Left renal cortex interstitium (tissue), 4 donors: ENCODE data around the gene SENP3. TPM values are rescaled to one million over a fixed set of nuclear protein-coding genes. Genes with fewer than 3 reads are reported as not detected.
A peak's percentile ranks its signal among the peaks of the same experiment; 100 is the strongest.

Experiments used
- DNase-seq, 4 donors: peaks; one replicate each; pipeline ENCODE4 v3.0.0-alpha.2; 2013; ENCODE audit warnings: low read depth in 4 of 4, low spot score in 2 of 4, missing footprints in 1 of 4
- polyA plus RNA-seq, 4 donors: library from polyadenylated mRNA; unstranded; fragments of 120-200 nt; gene quantifications; one replicate each; pipeline ENCODE4 v1.2.1, GENCODE V29; 2013; ENCODE audit not compliant: insufficient read length in 4 of 4

Gene SENP3
- polyA plus RNA-seq, 4 donors, result 60.8 to 81.3 (median 74.9) TPM

GRCh38 chr17:7555320-7555948, 6.3 kb upstream of the SENP3 start:
- DNase-seq, result no peak

DNA sequence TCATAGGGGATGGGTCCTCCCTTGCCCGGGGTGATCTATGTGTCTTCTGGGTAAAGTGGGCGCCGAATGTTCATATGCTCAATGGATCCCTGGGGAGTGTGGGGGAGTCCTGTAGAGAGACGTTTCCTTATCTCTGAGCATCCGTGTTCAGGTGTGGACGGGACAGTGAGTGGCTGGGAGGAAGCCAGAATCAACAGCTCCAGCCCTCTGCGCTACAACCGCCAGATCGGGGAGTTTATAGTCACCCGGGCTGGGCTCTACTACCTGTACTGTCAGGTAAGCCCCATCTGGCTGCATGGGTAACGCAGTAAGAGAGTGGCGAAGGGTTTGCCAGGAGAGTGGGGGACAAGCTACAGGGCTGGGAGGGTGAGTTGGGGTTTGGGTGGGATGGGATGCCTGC, 5.1 kb upstream of the SENP3 start:
- DNase-seq, result no peak

DNA sequence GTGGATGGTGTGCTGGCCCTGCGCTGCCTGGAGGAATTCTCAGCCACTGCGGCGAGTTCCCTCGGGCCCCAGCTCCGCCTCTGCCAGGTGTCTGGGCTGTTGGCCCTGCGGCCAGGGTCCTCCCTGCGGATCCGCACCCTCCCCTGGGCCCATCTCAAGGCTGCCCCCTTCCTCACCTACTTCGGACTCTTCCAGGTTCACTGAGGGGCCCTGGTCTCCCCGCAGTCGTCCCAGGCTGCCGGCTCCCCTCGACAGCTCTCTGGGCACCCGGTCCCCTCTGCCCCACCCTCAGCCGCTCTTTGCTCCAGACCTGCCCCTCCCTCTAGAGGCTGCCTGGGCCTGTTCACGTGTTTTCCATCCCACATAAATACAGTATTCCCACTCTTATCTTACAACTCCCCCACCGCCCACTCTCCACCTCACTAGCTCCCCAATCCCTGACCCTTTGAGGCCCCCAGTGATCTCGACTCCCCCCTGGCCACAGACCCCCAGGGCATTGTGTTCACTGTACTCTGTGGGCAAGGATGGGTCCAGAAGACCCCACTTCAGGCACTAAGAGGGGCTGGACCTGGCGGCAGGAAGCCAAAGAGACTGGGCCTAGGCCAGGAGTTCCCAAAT, 4.5 kb upstream of the SENP3 start:
- DNase-seq, result no peak

DNA sequence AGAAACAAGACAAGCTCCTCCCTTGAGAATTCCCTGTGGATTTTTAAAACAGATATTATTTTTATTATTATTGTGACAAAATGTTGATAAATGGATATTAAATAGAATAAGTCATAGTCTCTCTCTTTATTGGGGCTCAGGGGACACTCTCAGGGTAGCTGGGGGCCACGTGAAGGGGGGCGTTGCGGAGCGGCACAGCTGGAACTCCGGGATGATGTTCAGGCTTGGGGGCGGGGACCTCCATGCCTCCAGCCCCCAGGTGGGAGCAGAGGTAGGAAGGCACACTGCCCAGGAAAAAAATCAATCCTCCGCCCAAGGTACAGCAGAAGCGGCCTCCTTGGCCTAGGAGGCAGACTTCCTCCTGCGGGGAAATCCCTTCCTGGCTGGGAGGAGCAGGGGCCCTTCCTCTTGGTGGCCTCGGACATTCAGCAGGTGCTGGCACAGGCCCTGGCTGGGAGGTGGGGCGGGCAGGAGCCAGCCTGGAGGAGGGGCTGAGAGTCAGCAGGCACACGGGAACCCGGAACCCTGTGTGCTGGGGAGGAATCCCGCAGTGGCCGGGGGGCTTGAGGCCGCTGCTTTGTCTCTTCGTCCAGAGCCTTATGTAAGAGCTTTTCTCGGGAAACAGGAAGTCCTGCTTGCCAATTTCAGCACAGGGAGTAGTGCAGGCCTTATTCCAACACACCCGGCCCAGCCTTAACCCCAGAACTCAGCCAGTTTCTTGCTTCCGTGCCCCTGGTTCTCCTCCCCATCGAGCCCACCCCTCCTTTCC, 3.8 kb upstream of the SENP3 start:
- DNase-seq, result peak in 2 of 4 donors; percentile 58 to 62

- no peak for DNase-seq
Measured at GRCh38 chr17:7558544-7559319, 3.0 kb upstream of the SENP3 start, which contains the start of gene TNFSF13. Gene TNFSF13, plus strand, starts transcription at chr17:7558750. Its CDS starts 290 bp downstream, at chr17:7559040.

DNA sequence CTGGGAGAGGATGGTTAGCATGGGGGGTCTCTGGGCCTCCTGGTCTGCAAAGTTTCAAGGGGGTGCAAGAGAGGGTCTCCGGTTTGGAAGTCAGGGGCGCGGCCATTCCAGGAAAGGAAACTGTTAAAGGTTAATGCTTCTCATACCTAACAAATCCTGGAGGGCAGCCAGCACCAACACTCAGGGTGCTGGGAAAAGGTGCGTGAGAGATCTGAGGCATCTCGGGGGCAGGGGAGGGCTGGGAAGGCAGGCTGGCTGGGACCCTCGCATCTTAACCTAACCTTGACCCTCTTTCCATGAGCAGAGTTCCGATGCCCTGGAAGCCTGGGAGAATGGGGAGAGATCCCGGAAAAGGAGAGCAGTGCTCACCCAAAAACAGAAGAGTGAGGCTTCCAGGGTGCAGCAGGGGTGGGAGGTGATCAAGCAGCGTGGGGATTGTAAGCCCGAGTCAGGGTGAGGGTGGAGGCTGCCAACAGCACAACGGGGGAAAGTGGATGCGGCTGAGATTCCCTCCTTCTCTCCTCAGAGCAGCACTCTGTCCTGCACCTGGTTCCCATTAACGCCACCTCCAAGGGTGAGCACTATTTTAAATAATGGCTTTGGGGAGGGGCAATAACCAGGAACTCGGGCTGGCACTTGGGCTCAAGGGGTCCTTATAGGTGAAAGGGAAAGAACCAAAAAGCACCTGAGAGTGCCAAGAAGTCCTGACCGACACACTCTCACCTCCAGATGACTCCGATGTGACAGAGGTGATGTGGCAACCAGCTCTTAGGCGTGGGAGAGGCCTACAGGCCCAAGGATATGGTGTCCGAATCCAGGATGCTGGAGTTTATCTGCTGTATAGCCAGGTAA, 2.2 kb upstream of the SENP3 start:
- DNase-seq, result no peak

DNA sequence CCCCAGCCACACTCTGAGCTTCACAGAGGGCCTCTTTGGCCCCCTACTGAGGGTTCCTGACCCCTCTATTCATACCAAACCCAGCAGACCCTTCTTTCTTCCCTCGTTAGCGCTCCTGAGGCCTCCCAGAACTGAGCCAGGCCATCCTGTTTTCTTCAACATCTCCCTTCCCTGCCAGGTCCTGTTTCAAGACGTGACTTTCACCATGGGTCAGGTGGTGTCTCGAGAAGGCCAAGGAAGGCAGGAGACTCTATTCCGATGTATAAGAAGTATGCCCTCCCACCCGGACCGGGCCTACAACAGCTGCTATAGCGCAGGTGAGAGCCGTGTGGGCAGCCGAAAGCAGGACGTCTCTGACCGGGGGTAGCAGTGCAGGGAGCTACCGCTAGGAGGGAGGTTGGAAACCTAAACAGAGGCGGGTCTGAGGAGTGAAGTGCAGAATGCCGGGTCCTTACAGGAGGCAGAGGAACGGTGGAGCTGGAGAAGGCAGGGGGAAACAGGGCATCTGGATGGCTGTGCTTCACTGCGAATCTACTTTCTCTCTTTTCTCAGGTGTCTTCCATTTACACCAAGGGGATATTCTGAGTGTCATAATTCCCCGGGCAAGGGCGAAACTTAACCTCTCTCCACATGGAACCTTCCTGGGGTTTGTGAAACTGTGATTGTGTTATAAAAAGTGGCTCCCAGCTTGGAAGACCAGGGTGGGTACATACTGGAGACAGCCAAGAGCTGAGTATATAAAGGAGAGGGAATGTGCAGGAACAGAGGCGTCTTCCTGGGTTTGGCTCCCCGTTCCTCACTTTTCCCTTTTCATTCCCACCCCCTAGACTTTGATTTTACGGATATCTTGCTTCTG, 1.3 kb upstream of the SENP3 start:
- DNase-seq, result no peak

DNA sequence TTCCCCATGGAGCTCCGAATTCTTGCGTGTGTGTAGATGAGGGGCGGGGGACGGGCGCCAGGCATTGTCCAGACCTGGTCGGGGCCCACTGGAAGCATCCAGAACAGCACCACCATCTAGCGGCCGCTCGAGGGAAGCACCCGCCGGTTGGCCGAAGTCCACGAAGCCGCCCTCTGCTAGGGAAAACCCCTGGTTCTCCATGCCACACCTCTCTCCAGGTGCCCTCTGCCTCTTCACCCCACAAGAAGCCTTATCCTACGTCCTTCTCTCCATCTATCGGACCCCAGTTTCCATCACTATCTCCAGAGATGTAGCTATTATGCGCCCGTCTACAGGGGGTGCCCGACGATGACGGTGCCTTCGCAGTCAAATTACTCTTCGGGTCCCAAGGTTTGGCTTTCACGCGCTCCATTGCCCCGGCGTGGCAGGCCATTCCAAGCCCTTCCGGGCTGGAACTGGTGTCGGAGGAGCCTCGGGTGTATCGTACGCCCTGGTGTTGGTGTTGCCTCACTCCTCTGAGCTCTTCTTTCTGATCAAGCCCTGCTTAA, 617 bp upstream of the SENP3 start:
- DNase-seq, result peak in 3 of 4 donors; percentile 69 to 84 (median 70)

DNA sequence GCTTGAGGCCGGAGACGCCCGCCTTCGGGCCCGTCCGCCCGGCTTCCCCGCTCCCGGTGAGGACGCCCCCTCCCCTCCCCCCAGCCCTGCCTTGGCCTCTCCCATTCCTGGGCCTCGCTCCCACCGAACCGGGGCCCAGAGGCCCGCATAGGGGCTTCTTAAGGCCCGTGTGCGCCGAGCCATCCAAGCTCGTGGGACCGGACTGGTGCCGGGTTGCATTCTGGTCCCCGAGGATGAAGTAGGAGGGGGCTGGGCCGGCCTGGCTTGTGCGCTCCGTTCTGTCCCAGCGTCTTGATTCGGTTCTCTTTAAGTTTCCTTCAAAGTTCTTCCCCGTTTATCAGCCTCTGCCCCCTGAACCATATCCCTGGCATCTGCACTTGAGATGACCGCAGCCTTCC, 488 bp downstream of the SENP3 start:
- no peak for DNase-seq

DNA sequence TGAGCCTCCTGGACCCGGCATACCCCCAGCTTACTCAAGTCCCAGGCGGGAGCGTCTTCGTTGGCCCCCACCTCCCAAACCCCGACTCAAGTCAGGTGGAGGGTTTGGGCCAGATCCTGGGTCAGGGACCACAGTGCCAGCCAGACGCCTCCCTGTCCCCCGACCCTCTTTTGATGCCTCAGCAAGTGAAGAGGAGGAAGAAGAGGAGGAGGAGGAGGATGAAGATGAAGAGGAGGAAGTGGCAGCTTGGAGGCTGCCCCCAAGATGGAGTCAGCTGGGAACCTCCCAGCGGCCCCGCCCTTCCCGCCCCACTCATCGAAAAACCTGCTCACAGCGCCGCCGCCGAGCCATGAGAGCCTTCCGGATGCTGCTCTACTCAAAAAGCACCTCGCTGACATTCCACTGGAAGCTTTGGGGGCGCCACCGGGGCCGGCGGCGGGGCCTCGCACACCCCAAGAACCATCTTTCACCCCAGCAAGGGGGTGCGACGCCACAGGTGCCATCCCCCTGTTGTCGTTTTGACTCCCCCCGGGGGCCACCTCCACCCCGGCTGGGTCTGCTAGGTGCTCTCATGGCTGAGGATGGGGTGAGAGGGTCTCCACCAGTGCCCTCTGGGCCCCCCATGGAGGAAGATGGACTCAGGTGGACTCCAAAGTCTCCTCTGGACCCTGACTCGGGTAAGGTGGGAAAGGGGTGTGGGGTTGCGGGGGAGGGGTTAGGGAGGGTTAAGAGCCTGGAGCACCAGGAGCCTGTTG, 1.6 kb downstream of the SENP3 start:
- DNase-seq, result no peak

- DNase-seq, result no peak
Measured at GRCh38 chr17:7569571-7569970, 7.9 kb downstream of the SENP3 start.

GRCh38 chr17:7570351-7570750, 8.6 kb downstream of the SENP3 start:
- no peak for DNase-seq

- DNase-seq, result no peak
Measured at GRCh38 chr17:7572338-7572587, 10.5 kb downstream of the SENP3 start.

GRCh38 chr17:7572588-7573323, 11.0 kb downstream of the SENP3 start:
- peak; percentile 90 to 99 (median 96) for DNase-seq

- peak in 3 of 4 donors; percentile 78 to 83 (median 79) for DNase-seq
Measured at GRCh38 chr17:7573324-7574080, 11.8 kb downstream of the SENP3 start.

GRCh38 chr17:7574176-7574953, 12.6 kb downstream of the SENP3 start:
- DNase-seq, result no peak
